IMR-90 (cell line): ENCODE results near the gene TTC7B. TPM values are rescaled to one million over a fixed set of nuclear protein-coding genes. Genes with fewer than 3 reads are reported as not detected.
A peak's percentile ranks its signal among the peaks of the same experiment; 100 is the strongest.

ENCODE experiments used
- ATAC-seq: fragments of 200-7000 bp; cut with Tn5 transposase; 2 replicates; pipeline ENCODE4 v1.9.1; 2020; ENCODE audit warnings: low read depth, mild to moderate bottlenecking, moderate library complexity
- BruUV-seq: library from RNA; stranded (reverse); fragments of 400-500 nt; replicated peaks from 2 replicates; lab custom pipeline; 2021; lab: Mats Ljungman, UMichigan
- CTCF ChIA-PET: fragments of 300-600 bp; formaldehyde crosslinking; extraction: SDS; loops from one replicate; lab custom pipeline; 2021; ENCODE audit warnings: antibody characterized with exemption; lab: Yijun Ruan, JAX
- POLR2A ChIA-PET: fragments of 300-600 bp; sonication (Branson Sonifier 250); formaldehyde crosslinking; loops from one replicate; lab custom pipeline; 2022; ENCODE audit warnings: antibody characterized with exemption; ENCODE audit not compliant: unreplicated experiment; lab: Charles Lee
- DNase-seq: peaks from one replicate; pipeline ENCODE4 v3.0.0; 2013
- H2AFZ ChIP-seq: replicated peaks from 2 replicates; pipeline ENCODE3; 2013; ENCODE audit warnings: low read length, mild to moderate bottlenecking; ENCODE audit not compliant: poor library complexity
- H2AK5ac ChIP-seq: 2 replicates; pipeline ENCODE4 v1.6.1; 2013; ENCODE audit warnings: low read depth, low read length, inconsistent platforms
- H2AK9ac ChIP-seq: replicated peaks from 2 replicates; pipeline ENCODE3; 2013; ENCODE audit warnings: mild to moderate bottlenecking, low read depth, low read length, moderate library complexity; ENCODE audit not compliant: poor library complexity
- H2BK120ac ChIP-seq: 2 replicates; pipeline ENCODE4 v1.6.1; 2013; ENCODE audit warnings: low read depth, low read length, inconsistent platforms
- H2BK15ac ChIP-seq: 3 replicates; pipeline ENCODE4 v1.6.1; 2013; ENCODE audit warnings: low read depth, low read length, inconsistent platforms
- H2BK20ac ChIP-seq: 2 replicates; pipeline ENCODE4 v1.6.1; 2013; ENCODE audit warnings: low read depth, mild to moderate bottlenecking, inconsistent platforms, low read length, moderate library complexity
- H2BK5ac ChIP-seq: 2 replicates; pipeline ENCODE4 v1.6.1; 2013; ENCODE audit warnings: mild to moderate bottlenecking, low read depth, low read length, inconsistent platforms; ENCODE audit not compliant: poor library complexity, severe bottlenecking
- H3K14ac ChIP-seq: replicated peaks from 2 replicates; pipeline ENCODE4 v1.6.1; 2013; ENCODE audit warnings: low read depth, low read length, inconsistent platforms
- H3K18ac ChIP-seq: 2 replicates; pipeline ENCODE4 v1.6.1; 2013; ENCODE audit warnings: low read depth, low read length, control low read depth
- H3K23ac ChIP-seq: 2 replicates; pipeline ENCODE4 v1.6.1; 2013; ENCODE audit warnings: low read depth, low read length, inconsistent platforms
- H3K27ac ChIP-seq: 2 replicates; pipeline ENCODE4 v1.5.1; 2013; ENCODE audit warnings: mild to moderate bottlenecking, control low read depth, low read length; ENCODE audit not compliant: insufficient read depth
- H3K27me3 ChIP-seq: 2 replicates; pipeline ENCODE4 v1.6.1; 2013; ENCODE audit warnings: low read length; ENCODE audit not compliant: control insufficient read depth, insufficient read depth
- H3K36me3 ChIP-seq: 2 replicates; pipeline ENCODE4 v1.6.1; 2013; ENCODE audit warnings: low read length, mixed read lengths; ENCODE audit not compliant: control insufficient read depth, insufficient read depth
- H3K4ac ChIP-seq: 2 replicates; pipeline ENCODE4 v1.6.1; 2013; ENCODE audit warnings: low read depth, low read length, inconsistent platforms
- H3K4me1 ChIP-seq: 2 replicates; pipeline ENCODE4 v1.6.1; 2013; ENCODE audit warnings: low read length, mixed read lengths; ENCODE audit not compliant: control insufficient read depth, insufficient read depth
- H3K4me2 ChIP-seq: 2 replicates; pipeline ENCODE4 v1.6.1; 2013; ENCODE audit warnings: low read depth, mild to moderate bottlenecking, control low read depth, low read length, moderate library complexity
- H3K4me3 ChIP-seq: 2 replicates; pipeline ENCODE4 v1.5.1; 2013; ENCODE audit warnings: low read depth, mild to moderate bottlenecking, control low read depth, low read length, moderate library complexity; ENCODE audit not compliant: insufficient read depth
- H3K56ac ChIP-seq: 2 replicates; pipeline ENCODE4 v1.6.1; 2013; ENCODE audit warnings: low read length, inconsistent platforms; ENCODE audit not compliant: insufficient read depth; ENCODE audit errors: extremely low read depth
- H3K79me1 ChIP-seq, 2 experiments: 2 replicates each; pipeline ENCODE4 v1.6.1; 2013; ENCODE audit warnings: low read length in 2 of 2, inconsistent platforms in 1 of 2, low read depth in 1 of 2
- H3K9ac ChIP-seq: 2 replicates; pipeline ENCODE4 v1.6.1; 2013; ENCODE audit warnings: low read depth, low read length, control low read depth
- H3K9me1 ChIP-seq: 2 replicates; pipeline ENCODE4 v1.6.1; 2013; ENCODE audit warnings: low read length, inconsistent platforms; ENCODE audit not compliant: insufficient read depth
- H3K9me3 ChIP-seq: 2 replicates; pipeline ENCODE4 v1.6.1; 2013; ENCODE audit warnings: low read length; ENCODE audit not compliant: control insufficient read depth, insufficient read depth
- H4K20me1 ChIP-seq: 2 replicates; pipeline ENCODE4 v1.6.1; 2013; ENCODE audit warnings: low read length, inconsistent platforms; ENCODE audit not compliant: insufficient read depth
- H4K5ac ChIP-seq: 2 replicates; pipeline ENCODE4 v1.6.1; 2013; ENCODE audit warnings: mild to moderate bottlenecking, low read depth, low read length, control low read depth
- H4K8ac ChIP-seq, 2 experiments: 2 replicates each; pipeline ENCODE4 v1.6.1; 2013; ENCODE audit warnings: low read depth in 2 of 2, low read length in 2 of 2, control low read depth in 1 of 2, inconsistent platforms in 1 of 2
- H4K91ac ChIP-seq: 2 replicates; pipeline ENCODE4 v1.6.1; 2013; ENCODE audit warnings: low read depth, low read length, inconsistent platforms; ENCODE audit not compliant: insufficient read depth
- CHD1 ChIP-seq: IDR thresholded peaks from 2 replicates; pipeline ENCODE4 v1.6.1; 2012; ENCODE audit warnings: low read depth, low read length, improper control_type of control experiment
- POLR2A ChIP-seq: IDR thresholded peaks from 2 replicates; pipeline ENCODE4 v1.6.1; 2012; ENCODE audit warnings: mild to moderate bottlenecking, low read depth, low read length
- WGBS, 2 experiments: methylation state at CpG; one replicate each; pipeline versions ENCODE4 v1.1.5 to v1.1.7; 2013; ENCODE audit warnings: missing lambda C conversion rate in 2 of 2; ENCODE audit not compliant: insufficient read length in 1 of 2; ENCODE audit errors: extremely low coverage in 2 of 2; 5-methylcytosine and 5-hydroxymethylcytosine counted together
- dilution Hi-C: fragments of 300-500 bp; cut with HindIII; formaldehyde crosslinking; loops from one replicate; pipeline ENCODE4 v1.14.3; 2018; ENCODE audit warnings: low sequenced_read_pairs; ENCODE audit not compliant: unreplicated experiment
- in situ Hi-C: fragments of 300-500 bp; cut with MboI; formaldehyde crosslinking; loops from 3 replicates; pipeline ENCODE4 v1.14.3; 2019; ENCODE audit warnings: low sequenced_read_pairs, inconsistent platforms, mixed read lengths
- intact Hi-C: fragments of 100-400 bp; cut with micrococcal nuclease; formaldehyde crosslinking; loops from 2 replicates; pipeline ENCODE4 v1.10.0; 2022
- polyA plus RNA-seq, 3 experiments: library from polyadenylated mRNA; depleted of rRNA; stranded (reverse); fragments of >200 nt; gene quantifications; 2 replicates each; pipeline ENCODE4 v1.2.3, GENCODE V29; 2012; ENCODE audit warnings: low replicate concordance in 1 of 3
- total RNA-seq: library from RNA; depleted of rRNA; stranded (reverse); fragments of >200 nt; gene quantifications from 2 replicates; pipeline ENCODE4 v1.2.3, GENCODE V29; 2012

The TTC7B gene
- total and polyA plus RNA-seq, 2 of the 4 experiments (the other 2 are of a cell fraction): 18.1 to 35.3 TPM

GRCh38 chr14:90720832-90721231 lies 95.4 kb downstream of the TTC7B start:
- dilution Hi-C loops: no loop called here
- Histone ChIP-seq H3K56ac (no peak overlapping the region), H3K9me3 (no peaks in the 10 kb centered on the region), H3K36me3 (0 out of 2 replicates have a peak, but pooled peaks cover 1% of the 10 kb centered on the region), H2AK9ac (no peak overlapping the region), H4K5ac (no peak overlapping the region), H3K9me1 (no peaks in the 10 kb centered on the region; the same call in 1 of the 2 replicates), H3K27ac (no peak overlapping the region), H2AFZ (no peak overlapping the region), H3K23ac (no peak overlapping the region), H2BK120ac (no peak overlapping the region), H3K14ac (no peak overlapping the region), H3K9ac (no peak overlapping the region), H3K79me1 (no peaks in the 10 kb centered on the region; a peak in 1 of 4 replicates), H3K4me2 (no peak overlapping the region), H2AK5ac (no peak overlapping the region), H4K20me1 (no peaks in the 10 kb centered on the region), H3K27me3 (no peaks in the 10 kb centered on the region), H3K4me1 (peaks cover 6% of the 10 kb centered on the region; the same call in 1 of the 2 replicates), H4K91ac (no peak overlapping the region), H4K8ac (no peak overlapping the region), H2BK15ac (no peak overlapping the region), H3K4me3 (no peak overlapping the region), H3K4ac (no peak overlapping the region), H3K18ac (no peak overlapping the region), H2BK20ac (no peak overlapping the region), H2BK5ac (no peak overlapping the region)
- no CpG with 5 or more reads among the region's 5 CpGs for WGBS, 2 experiments
- intact Hi-C loops: loop anchor here (5.0 to 10.0 kb wide), 2 partner anchors 181 to 454 kb away; no protein-coding TSS in a partner anchor
- TF ChIP-seq CHD1 (no peak), POLR2A (no peak)
- ChIA-PET POLR2A (no interaction called here), CTCF (interaction anchor here (0.6 to 2.3 kb wide), 6 partner anchors 10 to 182 kb away, joined by 3 to 18 read pairs (median 4); no protein-coding TSS in a partner anchor)
- in situ Hi-C loops: no loop called here
- ATAC-seq (peak; percentile 53), DNase-seq (no peak)
- no TSS peak for BruUV-seq
